Progenitor cell of endocrine pancreas (in vitro differentiated cells): ENCODE data around the gene GAS2L2. TPM values are rescaled to one million over a fixed set of nuclear protein-coding genes. Genes with fewer than 3 reads are reported as not detected.
"Not testable (repeated sequence)": the region's sequence is repeated elsewhere in the genome, so short reads cannot be mapped to it uniquely, and the experiment has no call there.

Experiments used
- DNase-seq: peaks from one replicate; pipeline ENCODE4 v3.0.0; 2021; ENCODE audit warnings: low spot score; ENCODE audit not compliant: unreplicated experiment
- H3K27ac Mint-ChIP-seq: 2 replicates; pipeline ENCODE4 v1.8.0; 2021; ENCODE audit warnings: mild to moderate bottlenecking, moderate library complexity, mixed read lengths
- H3K27me3 Mint-ChIP-seq: 2 replicates; pipeline ENCODE4 v1.8.0; 2021; ENCODE audit warnings: mixed read lengths
- H3K36me3 Mint-ChIP-seq: 2 replicates; pipeline ENCODE4 v1.8.0; 2022; ENCODE audit warnings: mixed read lengths; ENCODE audit not compliant: insufficient read depth
- H3K4me1 Mint-ChIP-seq: 2 replicates; pipeline ENCODE4 v1.8.0; 2021; ENCODE audit warnings: low read depth, mixed read lengths
- H3K4me3 Mint-ChIP-seq: 2 replicates; pipeline ENCODE4 v1.8.0; 2021; ENCODE audit warnings: low read depth, mild to moderate bottlenecking, moderate library complexity, mixed read lengths
- H3K9me3 Mint-ChIP-seq: 2 replicates; pipeline ENCODE4 v1.8.0; 2021; ENCODE audit warnings: low read depth, mixed read lengths
- CTCF ChIP-seq: fragments of 200-600 bp; sonication (generic); IDR thresholded peaks from one replicate; pipeline ENCODE4 v1.5.0; 2021; ENCODE audit warnings: antibody characterized with exemption, mild to moderate bottlenecking; ENCODE audit not compliant: unreplicated experiment
- total RNA-seq: library from RNA; stranded (reverse); gene quantifications from 2 replicates; pipeline ENCODE4 v1.2.1, GENCODE V29; 2021

GAS2L2 gene
- total RNA-seq, 1 donor from 2014 or later: 0.10 TPM

- DNase-seq: no peak
- peaks cover 4% of the 10 kb centered on the region for H3K4me1 Mint-ChIP-seq
- H3K4me3 Mint-ChIP-seq: no peak within 1 kb of the TSS
- H3K27me3 Mint-ChIP-seq: no peaks in the 10 kb centered on the region
- H3K27ac Mint-ChIP-seq: no peak within 1 kb of the TSS
- TF ChIP-seq CTCF: no peak
- no peaks in the 10 kb centered on the region for H3K36me3 Mint-ChIP-seq
- no peaks in the 10 kb centered on the region for H3K9me3 Mint-ChIP-seq
Observed at GRCh38 chr17:35760587-35760986, 7.5 kb upstream of the GAS2L2 start, which contains the start of gene C17orf50. C17orf50 (plus strand) TSS chr17:35760887; CDS start chr17:35760942, 55 bp downstream.

GRCh38 chr17:35757243-35757642 lies 4.2 kb upstream of the GAS2L2 start:
- H3K36me3 Mint-ChIP-seq: no peaks in the 10 kb centered on the region
- no peaks in the 10 kb centered on the region for H3K4me1 Mint-ChIP-seq
- peaks cover 5% of the 10 kb centered on the region for H3K27me3 Mint-ChIP-seq
- DNase-seq: no peak
- TF ChIP-seq CTCF: no peak
- H3K27ac Mint-ChIP-seq: no peak overlapping the region
- no peak overlapping the region for H3K4me3 Mint-ChIP-seq
- H3K9me3 Mint-ChIP-seq: no peaks in the 10 kb centered on the region

- Mint-ChIP-seq H3K27me3 (peaks cover 33% of the 10 kb centered on the region), H3K4me1 (peaks cover 2% of the 10 kb centered on the region), H3K36me3 (no peaks in the 10 kb centered on the region), H3K27ac (no peak overlapping the region), H3K9me3 (no peaks in the 10 kb centered on the region), H3K4me3 (no peak overlapping the region)
- no peak for DNase-seq
- TF ChIP-seq CTCF: no peak
Observed at GRCh38 chr17:35752471-35752870, 568 bp downstream of the GAS2L2 start.

DNA sequence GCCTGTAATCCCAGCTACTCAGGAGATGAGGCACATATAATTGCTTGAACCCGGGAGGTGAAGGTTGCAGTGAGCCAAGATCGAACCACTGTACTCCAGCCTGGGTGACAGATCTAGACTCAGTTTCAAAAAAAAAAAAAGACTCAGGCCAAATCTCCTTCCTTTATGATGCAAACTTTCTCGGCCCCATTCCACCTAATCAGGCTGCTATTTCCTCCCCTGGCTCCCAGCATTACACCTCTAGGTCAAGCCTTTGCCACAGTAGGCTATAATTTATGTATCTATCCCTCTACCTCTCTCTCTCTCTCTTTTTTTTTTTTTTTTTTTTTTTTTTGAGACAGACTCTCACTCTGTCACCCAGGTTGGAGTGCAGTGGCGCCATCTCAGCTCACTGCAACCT lies 1.5 kb downstream of the GAS2L2 start:
- H3K4me3 Mint-ChIP-seq: not testable (repeated sequence)

DNA sequence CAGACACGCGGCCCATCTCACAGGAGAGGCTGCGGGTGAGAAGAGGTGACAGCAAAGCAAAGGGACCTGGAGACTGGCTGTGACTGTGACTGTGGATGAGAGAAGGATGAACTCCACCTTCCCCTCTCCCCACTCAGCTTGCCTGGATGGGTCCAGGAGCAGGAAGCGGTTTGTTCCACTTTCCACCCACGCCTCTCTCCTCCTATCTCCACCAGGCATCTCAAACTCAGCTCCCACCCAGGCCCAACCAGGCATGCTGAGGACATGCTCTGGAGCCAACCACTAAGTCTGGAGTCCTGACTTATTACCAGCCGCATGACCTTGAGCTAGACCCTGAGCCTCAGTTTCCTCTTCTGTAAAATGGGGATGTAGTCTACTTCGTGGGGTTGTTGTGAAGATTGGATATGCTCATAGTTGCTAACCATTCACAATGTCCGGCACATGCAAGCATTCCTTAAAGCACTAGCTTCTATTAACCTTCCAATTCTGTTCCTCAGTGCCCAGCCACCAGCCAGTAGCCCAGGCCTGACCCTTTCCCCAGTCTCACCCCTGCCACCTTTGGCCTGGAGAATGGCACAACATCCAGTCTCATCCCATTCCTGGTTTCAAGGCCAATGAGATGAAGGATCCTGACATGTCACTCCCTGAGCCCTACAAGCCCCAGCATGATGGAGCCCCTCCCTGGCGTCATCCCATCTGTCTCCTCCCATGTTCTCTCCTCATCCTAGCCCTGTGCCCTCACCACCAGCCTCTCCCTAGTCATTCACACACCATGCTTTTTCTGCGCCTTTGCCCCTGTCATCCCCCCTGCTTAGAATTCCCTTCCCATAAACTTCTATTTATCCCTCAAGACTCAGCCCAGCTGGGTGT lies 2.3 kb downstream of the GAS2L2 start:
- no peak for DNase-seq
- Mint-ChIP-seq H3K4me3 (no peak overlapping the region), H3K4me1 (peaks cover 2% of the 10 kb centered on the region), H3K36me3 (no peaks in the 10 kb centered on the region), H3K27ac (no peak overlapping the region), H3K9me3 (no peaks in the 10 kb centered on the region), H3K27me3 (peaks cover 33% of the 10 kb centered on the region)
- TF ChIP-seq CTCF: no peak

More for the DNA sequence above, 1.5 kb downstream of the GAS2L2 start:
- peaks cover 33% of the 10 kb centered on the region for H3K27me3 Mint-ChIP-seq
- H3K36me3 Mint-ChIP-seq, H3K9me3 Mint-ChIP-seq, DNase-seq, H3K27ac Mint-ChIP-seq, H3K4me1 Mint-ChIP-seq: not testable (repeated sequence)
